GM18909 (cell line): ENCODE results near the gene KCNN2.

Experiments used
- ATAC-seq: cut with Tn5 transposase; IDR thresholded peaks from one replicate; pipeline ENCODE4 v1.9.1; 2021; ENCODE audit warnings: mild to moderate bottlenecking; ENCODE audit not compliant: unreplicated experiment, poor library complexity

Gene KCNN2

DNA sequence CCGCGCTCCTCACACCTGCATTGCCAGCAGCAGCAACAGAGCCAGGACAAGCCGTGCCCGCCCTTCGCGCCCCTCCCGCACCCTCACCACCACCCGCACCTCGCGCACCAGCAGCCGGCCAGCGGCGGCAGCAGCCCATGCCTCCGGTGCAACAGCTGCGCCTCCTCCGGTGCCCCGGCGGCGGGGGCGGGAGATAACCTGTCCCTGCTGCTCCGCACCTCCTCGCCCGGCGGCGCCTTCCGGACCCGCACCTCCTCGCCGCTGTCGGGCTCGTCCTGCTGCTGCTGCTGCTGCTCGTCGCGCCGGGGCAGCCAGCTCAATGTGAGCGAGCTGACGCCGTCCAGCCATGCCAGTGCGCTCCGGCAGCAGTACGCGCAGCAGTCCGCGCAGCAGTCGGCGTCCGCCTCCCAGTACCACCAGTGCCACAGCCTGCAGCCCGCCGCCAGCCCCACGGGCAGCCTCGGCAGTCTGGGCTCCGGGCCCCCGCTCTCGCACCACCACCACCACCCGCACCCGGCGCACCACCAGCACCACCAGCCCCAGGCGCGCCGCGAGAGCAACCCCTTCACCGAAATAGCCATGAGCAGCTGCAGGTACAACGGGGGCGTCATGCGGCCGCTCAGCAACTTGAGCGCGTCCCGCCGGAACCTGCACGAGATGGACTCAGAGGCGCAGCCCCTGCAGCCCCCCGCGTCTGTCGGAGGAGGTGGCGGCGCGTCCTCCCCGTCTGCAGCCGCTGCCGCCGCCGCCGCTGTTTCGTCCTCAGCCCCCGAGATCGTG, 517 bp downstream of the KCNN2 start:
- ATAC-seq, result peak; percentile 27

DNA sequence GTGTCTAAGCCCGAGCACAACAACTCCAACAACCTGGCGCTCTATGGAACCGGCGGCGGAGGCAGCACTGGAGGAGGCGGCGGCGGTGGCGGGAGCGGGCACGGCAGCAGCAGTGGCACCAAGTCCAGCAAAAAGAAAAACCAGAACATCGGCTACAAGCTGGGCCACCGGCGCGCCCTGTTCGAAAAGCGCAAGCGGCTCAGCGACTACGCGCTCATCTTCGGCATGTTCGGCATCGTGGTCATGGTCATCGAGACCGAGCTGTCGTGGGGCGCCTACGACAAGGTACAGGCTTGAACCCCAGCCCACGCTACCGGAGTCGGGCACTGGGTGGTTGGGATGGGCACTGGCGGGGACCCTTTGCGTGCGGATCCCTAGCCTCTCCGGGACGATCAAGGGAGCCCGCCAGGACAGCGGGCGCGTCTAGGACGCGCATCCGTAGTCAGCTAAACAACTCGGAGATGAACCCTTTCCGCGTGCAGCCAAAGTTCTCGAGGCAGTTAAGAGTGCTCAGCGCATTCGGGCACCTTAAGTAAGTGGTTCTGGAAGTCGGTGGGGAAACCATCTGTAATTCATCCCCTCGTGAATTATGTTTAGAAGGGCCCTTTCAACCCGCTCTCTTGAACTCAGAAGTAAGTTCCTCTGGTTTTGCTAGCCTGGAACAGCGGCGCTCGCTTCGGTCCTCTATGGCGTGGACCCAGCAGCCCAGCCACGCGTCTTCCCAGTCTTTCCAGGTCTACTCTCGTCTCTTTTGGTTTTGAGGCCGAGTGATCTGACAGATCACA, 1.3 kb downstream of the KCNN2 start:
- no peak for ATAC-seq

DNA sequence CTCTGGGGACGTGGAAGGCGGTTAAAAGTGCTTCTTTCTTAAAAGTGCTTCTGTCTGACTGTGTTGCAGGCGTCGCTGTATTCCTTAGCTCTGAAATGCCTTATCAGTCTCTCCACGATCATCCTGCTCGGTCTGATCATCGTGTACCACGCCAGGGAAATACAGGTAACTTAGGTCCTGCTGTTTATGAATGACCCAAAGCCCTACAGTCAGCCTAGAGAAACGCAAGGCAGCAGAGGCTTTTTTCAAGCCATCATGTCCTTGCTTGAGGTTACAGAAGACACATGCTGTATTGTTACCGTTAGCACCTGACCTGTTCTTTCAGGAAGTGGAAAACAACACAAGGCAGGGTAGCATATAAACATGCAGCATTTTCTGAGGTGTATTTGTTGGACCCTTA, 2.0 kb downstream of the KCNN2 start:
- no peak for ATAC-seq

DNA sequence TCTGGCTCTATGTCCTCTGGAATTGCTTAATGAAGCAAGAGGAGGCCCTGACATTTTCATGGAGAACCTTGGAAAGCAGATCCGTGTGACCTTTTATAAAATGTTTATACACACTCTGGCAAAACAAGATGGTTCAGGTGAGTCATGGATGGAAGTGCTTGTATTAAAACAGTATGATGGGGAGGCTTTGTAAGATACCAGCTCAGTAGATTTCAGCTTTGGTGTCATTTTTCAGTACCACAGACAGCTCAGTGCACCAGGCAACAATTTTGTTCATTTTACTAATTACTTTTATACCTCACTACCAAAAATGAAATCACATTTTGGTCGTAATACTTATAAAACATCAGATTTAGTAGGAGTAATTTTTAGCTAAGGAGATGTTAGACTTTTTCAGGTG, 5.2 kb downstream of the KCNN2 start:
- ATAC-seq, result no peak

DNA sequence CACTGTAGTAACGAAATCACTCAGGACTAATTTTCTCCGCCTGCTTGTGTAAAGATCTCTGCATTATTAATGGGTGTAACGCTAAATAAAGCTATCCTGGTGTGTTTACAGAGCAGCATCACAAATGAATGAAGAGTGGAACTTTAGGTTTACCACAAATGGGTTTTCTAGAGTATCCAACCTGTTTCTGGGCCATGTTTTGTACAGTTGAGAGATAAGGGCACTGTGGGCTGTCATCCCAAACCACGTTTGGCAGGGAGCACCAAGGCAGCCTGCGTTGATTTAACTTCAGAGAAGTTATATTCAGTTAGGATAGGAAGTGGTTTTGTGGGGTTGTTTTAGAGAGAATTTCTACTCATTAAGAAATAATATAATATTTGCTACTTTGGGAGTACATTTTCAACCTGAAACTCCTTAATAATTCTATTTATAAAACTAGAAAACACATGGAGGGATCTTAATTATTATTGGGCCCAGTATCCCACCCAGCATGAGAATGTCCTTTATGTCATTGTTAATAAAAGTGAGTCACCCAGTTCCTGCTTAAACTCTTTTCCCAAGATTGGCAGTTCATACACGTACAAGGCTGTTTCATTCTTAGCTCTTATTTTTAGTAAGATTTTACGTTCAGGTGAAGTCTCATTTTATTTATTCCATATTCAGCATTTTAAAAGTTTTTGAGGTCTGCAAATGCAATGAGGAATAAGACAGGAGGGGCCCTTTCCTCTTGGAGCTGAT, 8.0 kb downstream of the KCNN2 start:
- ATAC-seq, result no peak

DNA sequence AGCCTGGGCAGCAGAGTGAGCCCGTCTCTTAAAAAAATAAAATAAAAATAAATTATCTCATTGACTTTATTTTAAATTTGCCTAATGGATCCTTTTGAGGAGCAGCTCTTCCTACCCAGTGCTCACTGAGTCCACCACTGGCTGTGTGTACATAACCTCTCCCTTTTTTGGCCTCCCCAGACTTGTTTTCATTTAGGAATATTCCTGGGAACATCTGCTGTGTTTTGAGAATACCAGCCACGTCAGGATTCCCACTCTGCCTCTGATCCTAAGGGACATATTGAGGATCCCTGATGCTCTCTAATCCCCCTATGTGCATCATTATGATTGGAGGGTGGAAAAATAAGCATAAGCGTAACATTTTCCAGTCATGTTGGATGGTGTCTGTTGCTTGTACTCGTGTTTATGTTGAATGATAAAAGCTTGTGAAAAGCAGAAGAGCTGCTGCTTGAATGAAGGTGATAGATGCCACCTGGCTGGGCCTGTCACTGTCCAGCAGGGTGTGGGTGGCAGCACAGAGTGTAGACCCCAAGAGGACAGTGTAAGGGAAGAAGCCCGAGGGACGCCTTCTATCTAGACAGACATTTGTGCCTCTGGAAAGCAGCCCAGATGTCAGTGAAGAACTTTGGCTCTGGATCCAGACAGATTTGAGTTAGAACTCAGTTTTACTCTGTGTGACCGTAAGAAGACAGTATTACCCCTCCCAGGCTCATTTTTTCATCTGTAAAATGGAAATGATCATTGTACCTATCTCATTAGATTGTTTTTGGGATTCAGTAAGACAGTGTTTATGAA, 15.4 kb downstream of the KCNN2 start:
- ATAC-seq, result no peak

DNA sequence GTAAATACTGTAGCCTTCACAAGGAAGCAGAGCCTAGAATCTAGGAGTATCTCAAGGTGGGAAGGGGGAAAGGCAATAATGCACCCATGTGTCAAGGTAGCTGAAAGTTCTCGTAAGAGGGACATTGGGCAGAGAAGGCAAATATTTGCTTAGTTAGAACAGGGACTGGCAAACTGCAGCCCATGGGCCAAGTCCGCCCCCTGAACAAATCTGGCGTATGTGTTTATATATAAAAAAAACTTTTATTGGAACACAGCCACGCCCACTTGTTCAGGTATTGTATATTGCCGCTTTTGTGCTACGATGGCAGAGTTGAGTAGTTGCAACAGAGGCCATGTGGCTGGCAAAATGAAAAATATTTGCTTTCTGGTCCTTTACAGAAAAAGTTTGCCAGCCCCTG, 16.1 kb downstream of the KCNN2 start:
- no peak for ATAC-seq

DNA sequence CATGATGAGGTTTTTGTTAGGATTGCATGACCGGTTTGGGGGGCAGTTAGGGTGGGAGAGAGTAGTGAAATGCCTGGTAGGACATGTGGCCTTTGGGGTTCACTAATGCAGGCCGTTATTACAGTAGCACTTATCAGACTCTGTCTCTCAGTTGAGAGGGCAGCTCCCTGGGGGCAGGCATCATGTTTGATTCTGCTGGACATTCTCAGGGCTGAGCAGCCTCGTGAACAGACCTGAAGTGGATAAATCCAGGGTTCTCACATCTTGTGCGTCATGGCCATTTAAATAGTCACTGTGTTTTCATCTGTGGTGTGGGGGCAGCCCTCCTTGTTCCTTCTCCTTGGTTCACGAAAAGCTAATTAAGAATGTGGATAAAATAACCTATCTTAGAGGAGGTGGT, 18.9 kb downstream of the KCNN2 start:
- no peak for ATAC-seq

DNA sequence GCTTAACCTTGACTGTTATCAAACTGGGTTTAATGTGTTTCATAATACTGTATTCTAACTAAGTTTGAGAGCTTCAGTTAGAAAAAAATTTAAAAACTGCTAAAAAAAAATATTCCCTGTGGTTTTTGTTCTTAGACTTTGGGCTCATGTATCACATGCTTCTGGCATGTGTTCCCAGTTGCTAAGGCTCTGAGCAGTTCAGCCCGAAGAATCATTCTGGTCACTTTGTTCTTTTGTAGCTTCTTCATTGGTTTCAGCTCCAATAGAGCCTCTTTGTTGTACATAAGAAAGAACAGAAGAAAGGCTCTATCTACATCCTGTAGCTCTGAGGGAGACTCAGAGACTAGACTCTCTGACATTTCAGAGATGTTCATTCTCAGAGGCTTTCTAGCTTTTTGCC, 25.6 kb downstream of the KCNN2 start:
- no peak for ATAC-seq

DNA sequence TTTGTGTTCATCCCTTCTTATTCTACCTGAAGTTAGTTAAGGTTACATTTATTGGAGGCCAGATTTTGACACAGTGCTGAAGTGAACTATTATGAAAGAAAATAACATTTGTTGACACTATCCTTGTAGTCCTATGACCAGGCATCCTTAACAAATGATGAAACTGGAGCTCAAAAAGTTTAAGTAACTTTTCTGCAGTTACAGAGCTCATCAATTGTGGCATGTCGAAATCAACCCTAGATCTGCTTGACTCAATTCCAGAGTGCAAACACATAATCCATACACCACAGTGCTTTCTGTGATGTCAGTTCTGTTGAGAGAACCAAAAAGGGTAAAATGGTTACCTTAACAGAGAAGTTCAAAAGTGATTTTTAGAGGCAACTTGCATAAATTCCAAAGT, 28.6 kb downstream of the KCNN2 start:
- no peak for ATAC-seq

DNA sequence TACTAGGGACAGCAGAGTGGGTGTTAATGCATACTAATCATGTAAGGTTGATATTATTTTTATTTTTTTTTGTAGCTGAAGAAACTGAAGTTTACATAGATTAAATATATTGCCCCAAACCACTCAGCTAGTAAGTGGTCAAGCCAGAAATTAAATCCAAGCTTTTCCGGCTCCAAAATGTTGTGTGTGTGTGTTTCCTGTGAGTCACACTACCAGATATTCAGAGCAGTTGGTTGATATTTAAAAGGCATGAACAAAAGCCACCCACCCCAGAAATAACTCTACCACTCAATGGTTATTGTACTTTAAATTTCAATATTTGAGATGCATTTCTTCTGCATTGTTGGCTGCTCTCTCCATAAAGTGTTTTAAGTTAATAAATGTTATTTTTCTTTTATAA, 29.5 kb downstream of the KCNN2 start:
- no peak for ATAC-seq

DNA sequence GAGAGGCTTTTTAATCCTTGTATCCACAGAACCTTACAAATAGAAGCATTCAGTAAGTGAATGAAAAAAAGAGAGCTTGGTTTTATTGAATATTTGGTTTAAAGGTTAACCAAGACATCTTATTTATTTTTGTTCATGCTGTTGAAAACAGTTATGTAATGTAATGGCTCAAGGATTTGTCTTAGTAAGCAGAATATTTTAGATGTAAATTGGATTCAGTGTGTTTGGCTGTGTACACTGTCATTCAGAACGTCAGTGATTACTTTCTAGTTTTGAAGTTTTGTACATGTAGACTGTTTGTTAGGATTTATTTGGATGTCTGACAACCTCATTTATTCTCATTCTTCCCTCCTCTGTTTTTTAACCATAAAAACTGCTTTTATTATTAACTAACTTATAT, 31.3 kb downstream of the KCNN2 start:
- ATAC-seq, result no peak

DNA sequence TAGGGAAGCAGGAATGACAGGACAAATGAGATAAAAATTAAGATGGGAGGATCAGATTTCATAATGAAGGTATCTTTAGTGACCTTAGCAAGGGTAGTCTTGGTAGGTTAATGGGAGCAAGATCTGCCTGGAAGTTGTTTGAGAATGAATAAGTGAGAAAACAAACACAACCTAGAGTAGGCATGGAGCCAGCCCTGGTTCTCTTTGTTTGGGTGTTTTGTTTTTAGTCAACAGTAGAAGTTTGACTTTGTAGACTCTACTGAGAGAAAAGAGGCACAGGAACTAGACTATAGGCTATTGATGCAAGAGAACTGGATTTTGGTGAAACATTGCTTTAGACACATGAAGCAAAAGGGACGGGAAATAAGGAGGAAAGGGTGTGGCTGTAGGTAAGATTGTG, 40.3 kb downstream of the KCNN2 start:
- ATAC-seq, result no peak

DNA sequence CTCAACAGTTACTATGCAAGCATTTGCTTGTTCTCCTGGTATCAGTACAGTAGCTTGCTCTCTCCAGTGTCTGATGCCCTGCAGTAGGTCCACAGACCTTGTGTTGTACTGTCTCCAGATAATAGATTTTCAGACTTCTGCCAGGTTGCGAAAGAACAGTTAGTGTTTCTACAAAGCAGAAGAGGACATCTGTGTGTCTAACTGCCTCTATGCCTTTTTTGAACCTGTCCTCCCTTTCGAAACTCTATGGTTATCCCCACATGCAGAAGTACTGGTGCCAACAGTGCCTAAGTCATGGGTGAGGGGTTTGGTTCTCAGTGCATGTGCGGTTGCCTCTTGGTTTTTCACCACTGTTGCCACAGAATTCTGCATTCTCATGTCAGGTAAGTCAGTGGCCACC, 45.9 kb downstream of the KCNN2 start:
- no peak for ATAC-seq

DNA sequence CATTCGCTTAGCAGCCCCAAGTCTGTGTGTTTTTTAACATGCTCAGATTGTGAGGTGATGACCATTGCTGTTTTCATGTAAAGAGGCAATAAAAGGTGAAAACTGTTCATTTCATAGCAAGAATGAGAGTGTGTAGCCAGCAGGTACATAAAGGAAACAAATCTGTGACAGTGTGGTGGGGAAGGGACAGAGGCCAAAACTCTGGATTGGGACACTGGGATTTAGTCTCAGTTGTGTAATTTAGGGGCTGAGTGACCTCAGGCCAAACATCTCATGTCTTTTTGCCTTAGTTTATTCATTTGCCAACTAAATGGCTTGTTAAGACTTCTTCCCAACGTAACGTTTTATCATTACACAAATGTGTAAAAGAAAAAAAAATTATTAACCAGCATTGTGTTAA, 47.0 kb downstream of the KCNN2 start:
- no peak for ATAC-seq

DNA sequence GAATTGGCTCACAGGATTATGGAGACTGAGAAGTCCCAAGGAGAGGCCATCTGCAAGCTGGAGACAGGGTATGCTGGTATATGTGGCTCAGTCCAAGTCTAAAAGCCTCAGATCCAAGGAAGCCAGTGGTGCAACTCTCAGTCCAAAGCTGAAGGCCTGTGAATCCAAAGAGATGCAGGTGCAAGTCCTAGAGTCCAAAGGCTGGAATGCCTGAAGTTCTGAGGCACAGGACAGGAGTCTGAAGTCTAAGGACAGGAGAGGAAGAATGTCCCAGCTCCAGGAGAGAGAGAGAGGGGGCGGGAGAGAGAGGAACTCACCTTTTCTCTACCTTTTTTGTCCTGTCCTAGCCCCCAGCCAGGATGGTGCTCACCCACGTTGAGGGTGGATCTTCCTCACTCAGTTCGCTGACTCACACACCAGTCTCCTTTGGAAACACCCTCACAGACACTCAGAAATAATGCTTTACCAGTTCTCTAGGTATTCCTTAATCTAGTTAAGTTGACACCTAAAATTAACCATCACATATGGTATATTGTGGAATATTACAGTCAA, 49.6 kb downstream of the KCNN2 start:
- no peak for ATAC-seq

DNA sequence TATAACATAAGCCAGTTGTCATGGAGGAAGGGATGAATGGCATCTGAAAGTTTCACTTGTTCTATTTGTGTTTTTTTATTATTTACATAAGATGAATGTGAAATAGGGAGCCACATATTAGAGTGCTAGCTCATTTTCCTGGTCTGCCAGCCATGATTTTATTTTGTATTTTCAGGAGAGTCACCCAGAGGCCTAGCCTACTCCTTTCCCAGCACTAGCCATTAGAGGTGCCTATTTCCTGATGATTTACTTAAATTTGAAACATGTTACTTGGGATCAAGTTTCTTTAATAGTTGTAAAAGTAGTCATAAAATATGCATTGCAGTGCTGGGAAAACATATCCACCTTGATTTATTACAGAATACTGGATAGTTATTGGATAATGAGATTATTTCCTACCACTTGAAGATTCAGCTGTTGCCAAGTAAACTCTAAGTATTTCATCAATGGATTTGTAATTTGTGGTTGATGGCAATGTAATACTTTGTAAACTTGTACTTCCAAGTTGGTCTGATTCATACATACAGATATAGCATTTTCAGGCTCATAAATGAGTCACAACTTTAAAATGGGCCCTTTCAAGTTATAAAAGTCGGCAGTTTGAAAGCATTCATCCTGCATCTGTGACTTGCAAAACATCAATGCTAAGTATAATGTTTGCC, 50.8 kb downstream of the KCNN2 start:
- no peak for ATAC-seq

DNA sequence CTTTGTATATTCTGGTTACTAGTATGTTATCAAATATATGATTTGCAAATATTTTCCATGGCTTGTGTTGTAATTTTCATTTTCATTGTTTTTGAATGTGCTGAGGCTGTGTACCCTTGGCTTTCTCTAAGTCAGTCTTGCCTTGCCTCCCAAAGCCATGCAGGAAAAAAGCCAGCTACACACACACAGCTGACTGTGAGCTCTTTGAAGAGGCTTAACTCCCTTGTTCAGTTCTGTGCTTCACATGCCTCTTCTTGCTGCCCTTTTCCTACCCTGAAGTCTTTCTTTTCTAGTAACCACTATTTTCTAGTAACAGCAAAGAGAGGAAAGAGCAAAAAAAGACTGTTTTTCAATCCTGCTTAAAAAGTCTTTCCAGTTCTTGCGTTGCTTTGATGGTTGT, 53.9 kb downstream of the KCNN2 start:
- ATAC-seq, result no peak

DNA sequence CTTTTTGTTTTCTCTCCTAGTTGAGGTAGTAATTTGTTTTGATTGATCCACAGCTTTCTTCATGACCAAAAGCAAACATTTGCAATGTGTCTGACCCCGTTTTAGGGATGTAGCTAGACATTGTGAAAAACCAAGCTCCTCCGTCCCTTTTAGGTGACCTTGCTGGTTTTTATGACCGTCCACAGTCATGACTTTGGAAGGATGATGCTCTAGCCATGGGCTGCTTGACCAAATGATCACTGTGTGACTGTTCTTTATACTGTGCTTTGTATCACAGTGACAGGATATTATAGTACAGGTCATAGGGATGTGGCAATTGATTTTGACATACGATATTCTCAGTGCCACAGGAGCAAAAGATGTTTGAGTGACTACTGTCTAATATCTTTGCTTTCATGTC, 54.4 kb downstream of the KCNN2 start:
- no peak for ATAC-seq

DNA sequence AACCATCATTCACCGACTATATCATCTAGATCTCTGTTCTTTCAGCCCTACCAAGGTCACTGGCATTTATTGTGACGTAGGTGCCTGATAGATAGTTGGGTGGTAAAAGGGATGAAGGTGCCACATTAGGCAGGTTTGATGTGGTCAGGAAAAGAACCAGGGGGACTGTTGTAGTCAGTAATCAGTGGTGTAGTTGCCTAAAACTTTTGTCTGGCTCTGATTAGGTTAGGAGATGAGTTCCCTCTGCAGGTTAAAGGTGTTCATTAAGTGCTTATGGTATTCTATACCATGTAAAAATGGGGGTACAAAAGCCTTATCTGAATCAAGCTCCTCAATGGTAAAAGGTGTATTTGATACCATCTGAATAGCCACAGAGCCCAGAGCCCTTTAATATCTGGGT, 55.6 kb downstream of the KCNN2 start:
- no peak for ATAC-seq
